Islet precursor cell (in vitro differentiated cells): ENCODE results near the gene CUZD1.

Experiments
- DNase-seq: peaks from one replicate; pipeline ENCODE4 v3.0.0-alpha.2; 2018

CUZD1 gene

GRCh38 chr10:122812751-122813150 is 32.9 kb downstream of the CUZD1 start:
- no peak for DNase-seq

- no peak for DNase-seq
These were observed 43.4 kb downstream of the CUZD1 start for GRCh38 chr10:122802282-122802681.

GRCh38 chr10:122798704-122799231 is 46.9 kb downstream of the CUZD1 start:
- DNase-seq = no peak

- DNase-seq = no peak
These were observed 48.9 kb downstream of the CUZD1 start for GRCh38 chr10:122796796-122797195.

- no peak for DNase-seq
These were observed 49.7 kb downstream of the CUZD1 start for GRCh38 chr10:122795924-122796323.

- DNase-seq = peak; percentile 75
These were observed 59.4 kb downstream of the CUZD1 start for GRCh38 chr10:122786269-122786668.

GRCh38 chr10:122782911-122783310 is 62.7 kb downstream of the CUZD1 start:
- no peak for DNase-seq
